GM12801 (cell line): ENCODE results near the gene PDIA4.

Source experiments
- CTCF ChIP-seq: IDR thresholded peaks from one replicate; pipeline ENCODE4 v1.5.1; 2011; ENCODE audit warnings: control low read depth; ENCODE audit not compliant: insufficient read length; ENCODE audit errors: extremely low read depth

The PDIA4 gene

GRCh38 chr7:149004405-149005370, 23.6 kb downstream of the PDIA4 start:
- TF ChIP-seq CTCF, result no peak

- no peak for TF ChIP-seq CTCF
Measured at GRCh38 chr7:149003560-149004305, 24.6 kb downstream of the PDIA4 start.

DNA sequence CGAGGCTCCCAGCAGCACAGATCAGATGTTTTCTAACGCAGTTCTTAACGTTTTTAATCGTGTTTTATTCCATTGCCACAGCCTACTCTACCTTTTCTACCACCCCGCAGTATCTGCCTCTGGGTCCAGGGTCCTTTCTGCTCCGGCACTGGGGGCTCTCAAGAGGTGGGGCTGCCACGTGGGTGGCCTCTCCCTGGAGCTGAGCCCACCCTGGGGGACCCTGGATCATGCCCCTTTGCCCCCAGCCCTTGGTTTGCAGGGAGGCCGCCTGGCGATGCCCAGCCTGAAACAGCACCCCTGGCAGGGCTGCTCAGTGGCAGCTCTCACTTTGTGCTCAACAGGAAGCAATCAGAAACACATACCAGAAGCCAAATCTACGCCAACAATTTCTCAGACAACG, 25.3 kb downstream of the PDIA4 start:
- TF ChIP-seq CTCF, result no peak

DNA sequence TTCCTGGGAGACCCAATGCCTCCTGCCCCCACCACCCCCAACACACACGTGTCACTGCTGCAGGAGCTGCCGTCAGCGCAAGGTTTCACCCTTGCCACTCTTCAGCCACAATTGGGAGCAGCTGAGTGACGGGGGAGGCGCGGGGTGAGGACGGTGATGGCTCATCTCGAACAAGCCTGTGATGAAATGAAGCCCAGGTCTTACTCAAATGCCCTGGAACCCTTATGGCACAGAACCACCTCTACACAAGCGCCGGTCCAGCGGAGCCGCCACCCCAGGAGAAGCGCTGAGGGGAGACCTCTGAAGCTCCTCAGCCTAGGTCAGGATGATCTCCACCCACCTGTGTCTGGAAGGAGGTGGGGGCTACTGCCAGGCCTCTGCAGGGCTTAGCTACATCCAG, 25.7 kb downstream of the PDIA4 start:
- TF ChIP-seq CTCF, result no peak

DNA sequence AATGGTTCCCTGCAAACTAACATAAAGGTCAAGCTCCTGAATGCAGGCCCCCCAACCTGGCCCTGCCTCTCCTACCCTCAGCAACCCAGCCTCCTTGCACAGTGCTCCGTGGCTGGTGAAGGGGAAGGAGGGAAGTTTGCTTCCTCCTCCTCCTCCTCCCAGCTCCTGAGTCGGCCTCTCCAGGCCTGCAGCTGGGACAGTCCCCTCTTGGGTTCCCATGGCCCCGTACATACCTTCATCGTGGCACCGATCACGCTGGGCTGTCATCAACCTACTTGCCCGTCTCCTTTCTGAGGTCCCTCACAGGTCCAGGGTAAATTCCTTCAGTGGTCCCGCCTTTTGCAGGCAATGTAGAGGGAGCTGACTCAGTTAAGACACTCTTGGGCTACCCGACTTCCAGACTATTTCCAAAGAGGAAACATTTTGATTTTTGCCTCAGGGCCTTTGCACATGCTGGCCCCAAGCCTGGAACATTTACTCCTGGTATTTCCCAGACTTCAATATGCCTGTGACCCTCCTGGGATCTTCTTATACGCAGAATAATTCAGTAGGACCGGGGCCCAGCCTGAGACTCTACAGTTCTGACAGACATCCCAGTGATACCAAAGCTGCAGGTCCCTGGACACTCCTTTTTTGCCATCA, 26.8 kb downstream of the PDIA4 start:
- no peak for TF ChIP-seq CTCF

DNA sequence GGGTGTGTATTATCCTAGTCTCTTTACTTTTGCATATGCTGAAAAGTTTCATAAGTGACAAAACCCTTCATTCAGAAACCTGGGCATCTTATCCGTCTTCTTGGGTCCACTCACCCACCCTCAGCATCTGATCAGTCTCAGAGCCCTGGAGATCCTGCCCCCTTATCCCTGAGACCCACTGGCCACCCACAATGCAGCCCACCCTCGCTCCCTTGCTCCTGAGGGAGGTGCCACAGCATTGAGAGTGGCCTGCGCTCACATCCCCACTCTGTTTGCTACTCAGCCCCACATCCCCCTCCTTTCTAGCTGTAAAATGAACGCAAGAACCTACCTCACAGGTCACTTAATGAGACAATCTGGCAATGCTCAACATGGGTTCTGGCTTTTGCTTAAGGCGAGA, 27.3 kb downstream of the PDIA4 start:
- no peak for TF ChIP-seq CTCF

- no peak for TF ChIP-seq CTCF
Measured at GRCh38 chr7:148999192-148999591, 29.1 kb downstream of the PDIA4 start.
